Measurements from ENCODE around the gene FRMD4A.
"Not testable (repeated sequence)": the region's sequence is repeated elsewhere in the genome, so short reads cannot be mapped to it uniquely, and the experiment has no call there.

The FRMD4A gene

GRCh38 chr10:13795653-13796555 is 534.8 kb downstream of the FRMD4A start:
- no peak for DNase-seq

- DNase-seq = no peak
Observed at GRCh38 chr10:13794992-13795612, 535.6 kb downstream of the FRMD4A start.

GRCh38 chr10:13792006-13792405 is 538.7 kb downstream of the FRMD4A start:
- DNase-seq = peak; percentile 21

GRCh38 chr10:13791483-13791882 is 539.2 kb downstream of the FRMD4A start:
- DNase-seq = no peak

GRCh38 chr10:13790196-13790595 is 540.5 kb downstream of the FRMD4A start:
- no peak for DNase-seq

GRCh38 chr10:13789448-13789829 is 541.3 kb downstream of the FRMD4A start:
- no peak for DNase-seq

GRCh38 chr10:13788711-13789447 is 541.8 kb downstream of the FRMD4A start:
- peak; percentile 38 for DNase-seq

GRCh38 chr10:13788320-13788600 is 542.5 kb downstream of the FRMD4A start:
- DNase-seq = no peak

- DNase-seq = no peak
Observed at GRCh38 chr10:13787015-13787421, 543.7 kb downstream of the FRMD4A start.

- DNase-seq = peak; percentile 6
Observed at GRCh38 chr10:13784067-13784466, 546.7 kb downstream of the FRMD4A start.

GRCh38 chr10:13779748-13780147 is 551.0 kb downstream of the FRMD4A start:
- DNase-seq = no peak

GRCh38 chr10:13778693-13778960 is 552.1 kb downstream of the FRMD4A start:
- not testable (repeated sequence) for DNase-seq

GRCh38 chr10:13776861-13777311 is 553.8 kb downstream of the FRMD4A start:
- DNase-seq = no peak

- no peak for DNase-seq
Observed at GRCh38 chr10:13775786-13776775, 554.6 kb downstream of the FRMD4A start.

- no peak for DNase-seq
Observed at GRCh38 chr10:13774303-13774893, 556.3 kb downstream of the FRMD4A start.

GRCh38 chr10:13773496-13774170 is 557.1 kb downstream of the FRMD4A start:
- no peak for DNase-seq

- DNase-seq = no peak
Observed at GRCh38 chr10:13773043-13773442, 557.7 kb downstream of the FRMD4A start.

- DNase-seq = no peak
Observed at GRCh38 chr10:13771992-13772391, 558.7 kb downstream of the FRMD4A start.

GRCh38 chr10:13770760-13771493 is 559.8 kb downstream of the FRMD4A start:
- DNase-seq = no peak

- no peak for DNase-seq
Observed at GRCh38 chr10:13769946-13770345, 560.8 kb downstream of the FRMD4A start.

- no peak for DNase-seq
Observed at GRCh38 chr10:13767676-13768178, 563.0 kb downstream of the FRMD4A start.

Measured in midbrain (tissue), 1 donor.